ENCODE results near the gene HP1BP3.
"Not testable (repeated sequence)": the region's sequence is repeated elsewhere in the genome, so short reads cannot be mapped to it uniquely, and the experiment has no call there.

The HP1BP3 gene, protein sequence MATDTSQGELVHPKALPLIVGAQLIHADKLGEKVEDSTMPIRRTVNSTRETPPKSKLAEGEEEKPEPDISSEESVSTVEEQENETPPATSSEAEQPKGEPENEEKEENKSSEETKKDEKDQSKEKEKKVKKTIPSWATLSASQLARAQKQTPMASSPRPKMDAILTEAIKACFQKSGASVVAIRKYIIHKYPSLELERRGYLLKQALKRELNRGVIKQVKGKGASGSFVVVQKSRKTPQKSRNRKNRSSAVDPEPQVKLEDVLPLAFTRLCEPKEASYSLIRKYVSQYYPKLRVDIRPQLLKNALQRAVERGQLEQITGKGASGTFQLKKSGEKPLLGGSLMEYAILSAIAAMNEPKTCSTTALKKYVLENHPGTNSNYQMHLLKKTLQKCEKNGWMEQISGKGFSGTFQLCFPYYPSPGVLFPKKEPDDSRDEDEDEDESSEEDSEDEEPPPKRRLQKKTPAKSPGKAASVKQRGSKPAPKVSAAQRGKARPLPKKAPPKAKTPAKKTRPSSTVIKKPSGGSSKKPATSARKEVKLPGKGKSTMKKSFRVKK

GRCh38 chr1:20787029-20787839 lies at the start of gene HP1BP3:
TSS of gene HP1BP3 (minus strand) at chr1:20787307. CDS start at chr1:20780440, 6,867 bp downstream.
- DNase-seq (ENCODE audit: low read depth in 2 of 2) = peak; percentile 73 to 78

GRCh38 chr1:20836230-20836629 lies 49.1 kb upstream of the HP1BP3 start:
- no peak for DNase-seq (ENCODE audit: low read depth in 2 of 2)

GRCh38 chr1:20834780-20835179 lies 47.7 kb upstream of the HP1BP3 start:
- no peak for DNase-seq (ENCODE audit: low read depth in 2 of 2)

DNA sequence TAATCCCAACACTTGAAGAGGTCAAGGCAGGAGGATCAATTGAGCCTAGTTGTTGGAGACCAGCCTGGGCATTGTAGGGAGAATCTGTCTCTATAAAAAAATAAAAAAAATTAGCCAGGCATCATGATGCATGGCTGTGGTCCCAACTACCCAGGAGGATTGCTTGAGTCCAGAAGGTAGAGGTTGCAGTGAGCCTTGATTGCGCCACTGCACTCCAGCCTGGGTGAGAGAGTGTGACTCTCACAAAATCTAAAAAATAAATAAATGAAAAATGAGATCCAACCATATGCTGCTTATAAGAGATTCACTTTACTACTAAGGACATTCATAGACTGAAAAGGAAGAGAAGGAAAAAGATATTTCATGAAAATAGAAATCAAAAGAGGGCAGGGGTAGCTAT lies 47.1 kb upstream of the HP1BP3 start:
- DNase-seq (ENCODE audit: low read depth in 2 of 2) = no peak

DNA sequence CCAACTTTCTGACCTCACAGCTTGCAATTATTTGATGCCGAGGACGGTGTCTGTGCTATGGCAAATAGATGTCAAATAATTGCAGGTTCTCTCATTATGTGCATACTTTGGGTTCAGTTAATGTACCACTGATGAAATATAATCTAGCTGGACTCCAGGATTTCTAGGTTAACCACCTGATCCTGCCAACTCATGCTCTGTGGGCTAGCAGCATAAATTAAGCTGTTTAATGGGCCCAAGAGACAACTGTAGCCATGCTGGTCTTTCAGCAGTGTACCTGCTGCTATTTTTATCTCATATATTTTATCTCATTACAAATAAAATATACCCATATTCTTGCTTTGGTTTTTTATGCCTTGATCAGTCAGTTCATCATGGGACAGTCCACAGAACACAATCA lies 43.3 kb upstream of the HP1BP3 start:
- no peak for DNase-seq (ENCODE audit: low read depth in 2 of 2)

- DNase-seq (ENCODE audit: low read depth in 2 of 2) = no peak
Observed at GRCh38 chr1:20829946-20830345, 42.8 kb upstream of the HP1BP3 start.

DNA sequence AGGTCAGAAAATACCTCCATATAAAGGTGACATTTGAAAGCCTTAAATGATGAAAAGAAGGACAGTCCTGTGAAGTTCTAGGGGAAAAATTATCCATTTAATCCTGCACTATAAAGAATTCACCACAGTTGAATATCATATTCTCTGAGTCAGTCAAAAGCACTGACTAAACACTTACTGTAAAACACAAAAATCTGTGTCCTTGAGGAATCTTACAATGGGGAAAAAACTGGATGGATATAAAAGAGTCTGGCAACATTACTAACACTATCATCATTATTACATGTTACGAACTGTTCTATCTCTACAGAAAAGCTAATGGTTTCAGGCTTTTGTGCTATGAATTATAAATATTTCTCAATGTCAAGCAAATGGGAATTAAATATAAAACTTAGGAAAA lies 42.4 kb upstream of the HP1BP3 start:
- DNase-seq (ENCODE audit: low read depth in 2 of 2) = no peak

GRCh38 chr1:20823845-20824244 lies 36.7 kb upstream of the HP1BP3 start:
- DNase-seq (ENCODE audit: low read depth in 2 of 2) = no peak

DNA sequence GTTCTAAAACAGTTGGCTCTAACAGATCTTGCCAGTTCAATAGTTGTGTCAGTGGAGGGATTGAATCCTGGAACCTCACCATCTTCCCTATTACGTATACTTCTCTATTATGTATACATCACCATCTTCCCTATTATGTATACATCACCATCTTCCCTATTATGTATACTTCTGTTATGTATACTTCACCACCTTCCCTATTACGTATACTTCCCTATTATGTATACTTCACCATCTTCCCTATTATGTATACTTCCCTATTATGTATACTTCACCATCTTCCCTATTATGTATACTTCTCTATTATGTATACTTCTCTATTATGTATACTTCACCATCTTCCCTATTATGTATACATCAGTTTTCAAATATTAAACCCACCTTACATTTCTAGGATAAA lies 34.4 kb upstream of the HP1BP3 start:
- no peak for DNase-seq (ENCODE audit: low read depth in 2 of 2)

- no peak for DNase-seq (ENCODE audit: low read depth in 2 of 2)
Observed at GRCh38 chr1:20819818-20820217, 32.7 kb upstream of the HP1BP3 start.

DNA sequence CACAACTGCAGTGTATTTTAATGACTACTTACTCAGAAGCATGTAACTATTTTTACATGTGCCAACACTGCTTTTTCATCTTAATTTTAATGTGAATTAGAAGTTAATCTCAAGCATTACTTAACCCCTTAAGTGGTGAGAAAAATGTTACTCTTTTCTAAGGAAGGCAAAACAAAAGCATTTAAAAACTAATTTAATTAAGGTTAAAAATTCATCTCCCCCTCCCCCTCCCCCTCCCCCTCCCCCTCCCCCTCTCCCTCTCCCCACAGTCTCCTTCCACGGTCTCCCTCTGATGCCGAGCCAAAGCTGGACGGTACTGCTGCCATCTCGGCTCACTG lies 27.4 kb upstream of the HP1BP3 start:
- DNase-seq (ENCODE audit: low read depth in 2 of 2) = no peak

DNA sequence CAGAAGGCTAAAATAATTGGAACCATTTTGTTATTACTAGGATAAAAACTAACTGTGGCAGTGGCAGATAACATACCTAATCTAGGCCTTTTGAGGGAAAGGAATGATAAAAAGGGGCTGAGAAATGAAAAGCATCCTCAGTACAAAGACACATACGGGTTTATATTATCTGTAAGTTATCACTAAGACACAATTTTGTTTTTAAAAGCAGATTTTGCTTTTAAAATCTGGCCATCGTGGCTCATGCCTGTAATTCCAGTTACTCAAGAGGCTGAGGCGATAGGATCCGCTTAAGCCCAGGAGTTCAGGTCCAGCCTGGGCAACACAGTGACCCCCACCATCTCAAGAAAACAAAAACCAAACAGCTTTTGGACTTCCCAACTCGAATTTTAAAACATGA lies 24.8 kb upstream of the HP1BP3 start:
- DNase-seq (ENCODE audit: low read depth in 2 of 2) = no peak

- DNase-seq (ENCODE audit: low read depth in 2 of 2) = no peak
Observed at GRCh38 chr1:20793236-20793635, 6.1 kb upstream of the HP1BP3 start.

GRCh38 chr1:20792196-20792595 lies 5.1 kb upstream of the HP1BP3 start:
- no peak for DNase-seq (ENCODE audit: low read depth in 2 of 2)

- no peak for DNase-seq (ENCODE audit: low read depth in 2 of 2)
Observed at GRCh38 chr1:20790785-20791184, 3.7 kb upstream of the HP1BP3 start.

- DNase-seq (ENCODE audit: low read depth in 2 of 2) = not testable (repeated sequence)
Observed at GRCh38 chr1:20789598-20789997, 2.5 kb upstream of the HP1BP3 start.

DNA sequence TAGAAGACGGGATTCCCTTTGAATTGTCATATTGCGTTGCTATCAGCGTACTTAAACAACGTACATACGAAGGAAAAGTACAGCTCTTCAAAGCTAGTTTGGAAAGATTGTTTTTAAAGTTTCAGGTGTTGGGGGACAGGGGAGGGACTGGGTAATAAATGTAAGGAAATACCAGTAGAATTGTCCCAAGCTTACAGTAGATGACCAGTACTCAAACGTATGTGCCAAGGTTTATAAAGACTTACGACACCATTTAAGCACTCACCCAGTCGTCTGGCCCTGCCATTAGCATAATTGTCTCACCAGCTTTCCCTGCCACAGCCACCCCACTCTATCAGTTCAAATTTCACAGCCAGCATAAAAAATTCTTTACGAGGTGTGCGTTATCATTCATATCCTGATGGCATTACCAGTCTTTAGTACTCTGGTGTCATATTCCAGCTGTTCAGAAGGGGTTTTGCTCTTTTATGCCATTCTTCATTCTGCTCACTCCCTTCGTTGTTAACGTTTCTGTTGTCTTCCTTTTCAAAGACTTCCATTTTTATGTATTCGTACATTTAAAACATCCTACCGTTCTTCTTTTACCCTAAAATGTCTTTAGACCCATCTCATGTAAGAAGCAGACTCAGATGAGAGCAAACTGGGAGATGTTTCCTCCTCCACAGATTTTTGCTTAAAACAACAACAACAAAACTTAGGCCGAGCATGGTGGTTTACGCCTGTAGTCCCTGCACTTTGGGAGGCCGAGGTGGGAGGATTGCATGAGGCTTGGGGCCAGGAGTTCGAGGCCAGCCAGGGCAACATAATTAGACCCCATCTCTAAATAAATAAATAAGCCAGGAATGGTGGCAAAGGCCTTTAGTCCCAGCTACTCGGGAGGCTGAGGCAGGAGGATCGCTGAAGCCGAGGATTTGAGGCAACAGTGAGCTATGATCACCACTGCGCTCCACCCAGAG lies 1.0 kb upstream of the HP1BP3 start:
- DNase-seq (ENCODE audit: low read depth in 2 of 2) = no peak

- peak; percentile 88 to 95 for DNase-seq (ENCODE audit: low read depth in 2 of 2)
Observed at GRCh38 chr1:20786253-20787028, 666 bp downstream of the HP1BP3 start.

GRCh38 chr1:20785907-20786252 lies 1.2 kb downstream of the HP1BP3 start:
- DNase-seq (ENCODE audit: low read depth in 2 of 2) = no peak

GRCh38 chr1:20775700-20776099 lies 11.4 kb downstream of the HP1BP3 start:
- no peak for DNase-seq (ENCODE audit: low read depth in 2 of 2)

- no peak for DNase-seq (ENCODE audit: low read depth in 2 of 2)
Observed at GRCh38 chr1:20771780-20772179, 15.3 kb downstream of the HP1BP3 start.

Measured in stimulated activated CD8-positive, alpha-beta memory T cell treated with anti-CD3 and anti-CD28 coated beads, Interleukin-2, amount 100 ng/mL, for 1 hour (primary cell).